Measurements from ENCODE around the gene NFAT5. TPM values are rescaled to one million over a fixed set of nuclear protein-coding genes. Genes with fewer than 3 reads are reported as not detected.
"Not testable (repeated sequence)": the region's sequence is repeated elsewhere in the genome, so short reads cannot be mapped to it uniquely, and the experiment has no call there.

The NFAT5 gene, protein sequence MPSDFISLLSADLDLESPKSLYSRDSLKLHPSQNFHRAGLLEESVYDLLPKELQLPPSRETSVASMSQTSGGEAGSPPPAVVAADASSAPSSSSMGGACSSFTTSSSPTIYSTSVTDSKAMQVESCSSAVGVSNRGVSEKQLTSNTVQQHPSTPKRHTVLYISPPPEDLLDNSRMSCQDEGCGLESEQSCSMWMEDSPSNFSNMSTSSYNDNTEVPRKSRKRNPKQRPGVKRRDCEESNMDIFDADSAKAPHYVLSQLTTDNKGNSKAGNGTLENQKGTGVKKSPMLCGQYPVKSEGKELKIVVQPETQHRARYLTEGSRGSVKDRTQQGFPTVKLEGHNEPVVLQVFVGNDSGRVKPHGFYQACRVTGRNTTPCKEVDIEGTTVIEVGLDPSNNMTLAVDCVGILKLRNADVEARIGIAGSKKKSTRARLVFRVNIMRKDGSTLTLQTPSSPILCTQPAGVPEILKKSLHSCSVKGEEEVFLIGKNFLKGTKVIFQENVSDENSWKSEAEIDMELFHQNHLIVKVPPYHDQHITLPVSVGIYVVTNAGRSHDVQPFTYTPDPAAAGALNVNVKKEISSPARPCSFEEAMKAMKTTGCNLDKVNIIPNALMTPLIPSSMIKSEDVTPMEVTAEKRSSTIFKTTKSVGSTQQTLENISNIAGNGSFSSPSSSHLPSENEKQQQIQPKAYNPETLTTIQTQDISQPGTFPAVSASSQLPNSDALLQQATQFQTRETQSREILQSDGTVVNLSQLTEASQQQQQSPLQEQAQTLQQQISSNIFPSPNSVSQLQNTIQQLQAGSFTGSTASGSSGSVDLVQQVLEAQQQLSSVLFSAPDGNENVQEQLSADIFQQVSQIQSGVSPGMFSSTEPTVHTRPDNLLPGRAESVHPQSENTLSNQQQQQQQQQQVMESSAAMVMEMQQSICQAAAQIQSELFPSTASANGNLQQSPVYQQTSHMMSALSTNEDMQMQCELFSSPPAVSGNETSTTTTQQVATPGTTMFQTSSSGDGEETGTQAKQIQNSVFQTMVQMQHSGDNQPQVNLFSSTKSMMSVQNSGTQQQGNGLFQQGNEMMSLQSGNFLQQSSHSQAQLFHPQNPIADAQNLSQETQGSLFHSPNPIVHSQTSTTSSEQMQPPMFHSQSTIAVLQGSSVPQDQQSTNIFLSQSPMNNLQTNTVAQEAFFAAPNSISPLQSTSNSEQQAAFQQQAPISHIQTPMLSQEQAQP (N-terminal part only)
- total RNA-seq (2021) (33.0 and 38.2 TPM in 2 replicates), Bru-seq, nascent RNA (percentile 94 among the genes with signal in this experiment), BruChase-seq, experiment 1, labeled RNA remaining after a 2-hour chase (percentile 96 among the genes with signal in this experiment), BruChase-seq, experiment 2, labeled RNA remaining after a 6-hour chase (percentile 90 among the genes with signal in this experiment)
- long read RNA-seq, partial matches to known transcripts, result 0 of 5 reads
- long read RNA-seq, other reads (novel, unspliced or antisense), result 5 of 5 reads

DNA sequence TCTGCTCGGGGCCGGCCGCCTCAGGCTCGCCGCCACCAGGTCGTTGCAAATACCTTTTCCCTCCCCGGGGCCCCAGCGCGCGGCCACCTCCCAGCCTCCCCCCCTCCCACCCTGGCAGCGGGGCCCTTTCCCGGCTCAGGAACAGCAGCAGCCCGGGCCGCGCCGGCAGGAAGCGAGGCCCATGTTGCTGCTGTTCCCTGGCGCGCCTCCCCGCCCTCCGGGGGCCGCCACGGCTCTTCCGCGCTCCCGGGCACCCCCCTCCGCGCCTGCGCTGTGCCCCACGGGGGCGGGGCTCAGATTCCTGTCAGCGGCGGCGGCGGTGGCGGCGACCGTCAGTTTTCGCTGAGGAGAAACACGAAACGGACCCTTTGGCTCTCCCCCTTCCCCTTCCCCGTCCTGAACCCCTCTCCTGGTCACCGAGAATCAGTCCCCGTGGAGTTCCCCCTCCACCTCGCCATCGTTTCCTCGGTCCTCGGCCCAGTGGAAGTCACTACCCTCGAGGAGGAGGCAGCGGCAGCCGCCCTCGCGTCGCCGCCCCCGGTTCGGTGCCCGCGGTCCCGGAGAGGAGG, at the start of gene NFAT5:
Gene NFAT5 (plus strand): TSS at position 296 of the 569 bp plus-strand sequence. CDS start 336 bp downstream, outside the sequence.
- peak within 1 kb of the TSS; percentile 99 for H3K4me2 ChIP-seq
- ChIA-PET CTCF (interaction anchor here (0.6 kb wide), 1 partner anchor 78 kb away, joined by 6 read pairs; no protein-coding TSS in a partner anchor), POLR2A (ENCODE audit: unreplicated experiment) (interaction anchor here (0.7 kb wide), 1 partner anchor 134 kb away, joined by 3 read pairs; no protein-coding TSS in a partner anchor)
- BruUV-seq (replicated peaks), result no TSS peak
- peaks cover 76% of the 10 kb centered on the region for H3K79me2 ChIP-seq (ENCODE audit: low read depth)
- H3K9me3 ChIP-seq (ENCODE audit: insufficient read depth, low read depth), result no peaks in the 10 kb centered on the region
- H3K36me3 ChIP-seq (ENCODE audit: low read depth), result peaks cover 24% of the 10 kb centered on the region
- peak within 1 kb of the TSS; percentile 88 for H3K27ac ChIP-seq
- no peaks in the 10 kb centered on the region for H3K9me2 ChIP-seq (ENCODE audit: insufficient read depth)
- no peaks in the 10 kb centered on the region for H3K27me3 ChIP-seq (ENCODE audit: insufficient read depth, low read depth)
- H2AFZ ChIP-seq, result 0 out of 2 replicates have a peak within 1 kb of the TSS, but pooled peaks have one; percentile 50
- H3K4me1 ChIP-seq (replicated peaks; ENCODE audit: insufficient read depth), result peaks cover 56% of the 10 kb centered on the region
- peak; percentile 67 to 94 for DNase-seq
- peaks cover 36% of the 10 kb centered on the region for H3F3A ChIP-seq (ENCODE audit: insufficient read depth, low read depth)
- peak within 1 kb of the TSS; percentile 79 for H3K4me3 ChIP-seq
- peaks cover 30% of the 10 kb centered on the region for H4K20me1 ChIP-seq (ENCODE audit: insufficient read depth)
- TF ChIP-seq EZH2 (IDR thresholded peaks at IDR 0.05; ENCODE audit: low read depth), result no peak
- TF ChIP-seq, protein P1, sequence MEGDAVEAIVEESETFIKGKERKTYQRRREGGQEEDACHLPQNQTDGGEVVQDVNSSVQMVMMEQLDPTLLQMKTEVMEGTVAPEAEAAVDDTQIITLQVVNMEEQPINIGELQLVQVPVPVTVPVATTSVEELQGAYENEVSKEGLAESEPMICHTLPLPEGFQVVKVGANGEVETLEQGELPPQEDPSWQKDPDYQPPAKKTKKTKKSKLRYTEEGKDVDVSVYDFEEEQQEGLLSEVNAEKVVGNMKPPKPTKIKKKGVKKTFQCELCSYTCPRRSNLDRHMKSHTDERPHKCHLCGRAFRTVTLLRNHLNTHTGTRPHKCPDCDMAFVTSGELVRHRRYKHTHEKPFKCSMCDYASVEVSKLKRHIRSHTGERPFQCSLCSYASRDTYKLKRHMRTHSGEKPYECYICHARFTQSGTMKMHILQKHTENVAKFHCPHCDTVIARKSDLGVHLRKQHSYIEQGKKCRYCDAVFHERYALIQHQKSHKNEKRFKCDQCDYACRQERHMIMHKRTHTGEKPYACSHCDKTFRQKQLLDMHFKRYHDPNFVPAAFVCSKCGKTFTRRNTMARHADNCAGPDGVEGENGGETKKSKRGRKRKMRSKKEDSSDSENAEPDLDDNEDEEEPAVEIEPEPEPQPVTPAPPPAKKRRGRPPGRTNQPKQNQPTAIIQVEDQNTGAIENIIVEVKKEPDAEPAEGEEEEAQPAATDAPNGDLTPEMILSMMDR (conservative IDR thresholded peaks at IDR 0.05), result no peak
- intact Hi-C loops (cut with micrococcal nuclease; ENCODE audit: unreplicated experiment), result loop anchor here (1.0 to 10.0 kb wide), 3 partner anchors 35 to 141 kb away; partner anchors contain the start of gene CYB5B

DNA sequence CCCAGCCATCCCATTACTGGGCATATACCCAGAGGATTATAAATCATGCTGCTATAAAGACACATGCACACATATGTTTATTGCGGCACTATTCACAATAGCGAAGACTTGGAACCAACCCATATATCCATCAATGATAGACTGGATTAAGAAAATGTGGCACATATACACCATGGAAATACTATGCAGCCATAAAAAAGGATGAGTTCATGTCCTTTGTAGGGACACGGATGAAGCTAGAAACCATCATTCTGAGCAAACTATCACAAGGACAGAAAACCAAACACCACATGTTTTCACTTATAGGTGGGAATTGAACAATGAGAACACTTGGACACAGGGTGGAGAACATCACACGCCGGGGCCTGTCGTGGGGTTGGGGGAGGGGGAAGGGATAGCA, 47.9 kb upstream of the NFAT5 start:
- H2AFZ ChIP-seq; H3K27me3 ChIP-seq (ENCODE audit: insufficient read depth, low read depth); H4K20me1 ChIP-seq (ENCODE audit: insufficient read depth); intact Hi-C loops (cut with micrococcal nuclease; ENCODE audit: unreplicated experiment); H3K4me3 ChIP-seq; POLR2A ChIA-PET (ENCODE audit: unreplicated experiment); H3K27ac ChIP-seq; H3K9me2 ChIP-seq (ENCODE audit: insufficient read depth); H3K36me3 ChIP-seq (ENCODE audit: low read depth); BruUV-seq (replicated peaks); H3K4me2 ChIP-seq; DNase-seq; H3K9me3 ChIP-seq (ENCODE audit: insufficient read depth, low read depth): not testable (repeated sequence)
- Histone ChIP-seq H3K4me1 (replicated peaks; ENCODE audit: insufficient read depth) (peaks cover 42% of the 10 kb centered on the region), H3F3A (ENCODE audit: insufficient read depth, low read depth) (peaks cover 49% of the 10 kb centered on the region), H3K79me2 (ENCODE audit: low read depth) (peaks cover 11% of the 10 kb centered on the region)
- CTCF ChIA-PET, result interaction anchor here (0.7 kb wide), 1 partner anchor 70 kb away, joined by 4 read pairs; no protein-coding TSS in a partner anchor

DNA sequence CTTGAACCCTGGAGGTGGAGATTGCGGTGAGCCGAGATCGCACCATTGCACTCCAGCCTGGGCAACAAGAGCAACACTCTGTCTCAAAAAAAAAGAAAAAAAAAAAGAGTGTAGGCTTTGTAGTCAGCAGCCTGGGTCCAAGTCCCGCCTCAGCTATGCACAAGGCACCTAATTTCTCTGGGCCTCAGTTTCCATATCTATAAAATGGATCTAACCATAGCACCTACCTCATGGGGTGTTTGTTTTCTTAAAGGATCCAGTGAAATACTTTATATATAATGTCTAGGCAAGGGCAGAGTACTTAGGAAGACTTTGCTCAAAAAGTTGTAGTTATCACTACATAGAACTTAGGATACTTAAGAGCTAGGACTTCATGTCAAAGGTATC, 45.4 kb upstream of the NFAT5 start:
- peaks cover 19% of the 10 kb centered on the region for H3K4me1 ChIP-seq (replicated peaks; ENCODE audit: insufficient read depth)
- H3K27ac ChIP-seq, result peak overlapping the region; percentile 60
- H3K79me2 ChIP-seq (ENCODE audit: low read depth), result peaks cover 5% of the 10 kb centered on the region; the same call in 1 of the 2 replicates
- CTCF ChIA-PET, result no interaction called here
- no peak overlapping the region for H3K4me2 ChIP-seq
- H3K9me3 ChIP-seq (ENCODE audit: insufficient read depth, low read depth), result no peaks in the 10 kb centered on the region
- peaks cover 38% of the 10 kb centered on the region; the same call in 1 of the 2 replicates for H3F3A ChIP-seq (ENCODE audit: insufficient read depth, low read depth)
- no peaks in the 10 kb centered on the region for H4K20me1 ChIP-seq (ENCODE audit: insufficient read depth)
- TF ChIP-seq, protein P1 (conservative IDR thresholded peaks at IDR 0.05), result no peak
- no peak for TF ChIP-seq EZH2 (IDR thresholded peaks at IDR 0.05; ENCODE audit: low read depth)
- H3K36me3 ChIP-seq (ENCODE audit: low read depth), result 0 out of 2 replicates have a peak, but pooled peaks cover 2% of the 10 kb centered on the region
- no peak overlapping the region for H2AFZ ChIP-seq
- BruUV-seq (replicated peaks), result no TSS peak
- H3K27me3 ChIP-seq (ENCODE audit: insufficient read depth, low read depth), result no peaks in the 10 kb centered on the region
- no peak for DNase-seq
- H3K9me2 ChIP-seq (ENCODE audit: insufficient read depth), result no peaks in the 10 kb centered on the region
- POLR2A ChIA-PET (ENCODE audit: unreplicated experiment), result interaction anchor here (0.6 kb wide), 1 partner anchor 168 kb away, joined by 11 read pairs; no protein-coding TSS in a partner anchor
- intact Hi-C loops (cut with micrococcal nuclease; ENCODE audit: unreplicated experiment), result no loop called here
- no peak overlapping the region for H3K4me3 ChIP-seq

All from PC-9 (cell line).